HG03280 (cell line): ENCODE results near the gene SMIM28.
"Not testable (repeated sequence)": the region's sequence is repeated elsewhere in the genome, so short reads cannot be mapped to it uniquely, and the experiment has no call there.

ENCODE experiments used
- ATAC-seq: cut with Tn5 transposase; IDR thresholded peaks from one replicate; pipeline ENCODE4 v1.9.1; 2021; ENCODE audit warnings: mild to moderate bottlenecking, moderate library complexity; ENCODE audit not compliant: unreplicated experiment

SMIM28 gene

DNA sequence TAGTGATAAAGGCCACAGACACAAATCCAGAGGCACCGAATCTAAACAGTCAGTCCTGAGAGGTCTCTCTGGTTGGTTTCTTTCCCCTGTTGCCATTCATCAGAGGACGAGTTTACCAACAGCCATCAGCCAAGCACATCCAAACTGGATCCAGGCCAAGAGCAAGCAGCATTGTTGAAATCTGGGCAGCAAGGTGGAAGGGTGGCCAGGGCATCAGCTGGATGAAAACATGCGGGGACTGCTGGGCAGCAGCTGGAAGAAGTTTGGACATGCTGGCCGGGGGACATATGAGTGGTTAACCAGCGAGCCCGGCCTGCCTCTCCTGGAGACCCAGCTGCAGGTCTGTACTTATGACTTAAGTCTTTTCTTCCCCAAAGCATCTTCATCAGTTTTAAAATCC is at the start of gene SMIM28:
TSS of gene SMIM28 (plus strand) at position 62 of the 400 bp plus-strand sequence. CDS start at position 230, 168 bp downstream.
- ATAC-seq: no peak

- no peak for ATAC-seq
These were observed 49.5 kb upstream of the SMIM28 start for GRCh38 chr6:138328210-138328609.

GRCh38 chr6:138330763-138331162 is 46.9 kb upstream of the SMIM28 start:
- no peak for ATAC-seq

DNA sequence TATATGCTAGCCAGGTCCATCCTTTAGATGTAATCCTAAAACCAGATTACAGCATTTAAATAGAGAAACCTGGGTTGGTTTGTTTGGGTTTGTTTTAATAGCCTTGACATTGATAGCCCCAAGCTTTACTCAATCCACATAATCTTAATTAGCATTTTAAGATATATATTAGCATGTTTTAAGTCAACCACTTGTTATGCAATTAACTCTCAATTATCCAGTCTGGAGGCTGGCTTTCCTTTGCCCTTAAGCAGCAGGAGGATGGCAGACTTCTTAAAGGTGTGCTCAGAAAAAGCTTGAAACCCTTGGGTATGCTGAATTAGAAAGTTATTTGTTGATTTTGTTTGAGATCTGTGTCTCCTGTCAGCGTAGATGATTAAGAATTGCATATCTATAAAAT is 46.3 kb upstream of the SMIM28 start:
- no peak for ATAC-seq

- ATAC-seq: no peak
These were observed 45.7 kb upstream of the SMIM28 start for GRCh38 chr6:138331984-138332383.

- ATAC-seq: no peak
These were observed 43.7 kb upstream of the SMIM28 start for GRCh38 chr6:138334000-138334399.

DNA sequence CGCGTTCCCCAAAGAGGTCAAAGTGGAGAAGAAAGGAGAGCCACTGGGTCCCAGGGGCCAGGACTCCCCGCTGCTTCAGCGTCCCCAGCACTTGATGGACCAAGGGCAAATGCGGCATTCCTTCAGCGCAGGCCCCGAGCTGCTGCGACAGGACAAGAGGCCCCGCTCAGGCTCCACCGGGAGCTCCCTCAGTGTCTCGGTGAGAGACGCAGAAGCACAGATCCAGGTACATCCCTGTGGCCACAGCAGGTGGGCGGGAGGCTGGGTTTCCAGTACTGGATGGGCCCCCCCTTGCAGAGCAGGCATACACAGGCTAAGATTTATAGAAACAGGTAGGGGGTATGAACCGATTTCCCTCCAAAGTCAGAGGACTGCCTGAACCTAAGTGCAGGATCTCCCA is 42.7 kb upstream of the SMIM28 start:
- ATAC-seq: no peak

- ATAC-seq: no peak
These were observed 41.5 kb upstream of the SMIM28 start for GRCh38 chr6:138336221-138336620.

- no peak for ATAC-seq
These were observed 40.6 kb upstream of the SMIM28 start for GRCh38 chr6:138337076-138337475.

DNA sequence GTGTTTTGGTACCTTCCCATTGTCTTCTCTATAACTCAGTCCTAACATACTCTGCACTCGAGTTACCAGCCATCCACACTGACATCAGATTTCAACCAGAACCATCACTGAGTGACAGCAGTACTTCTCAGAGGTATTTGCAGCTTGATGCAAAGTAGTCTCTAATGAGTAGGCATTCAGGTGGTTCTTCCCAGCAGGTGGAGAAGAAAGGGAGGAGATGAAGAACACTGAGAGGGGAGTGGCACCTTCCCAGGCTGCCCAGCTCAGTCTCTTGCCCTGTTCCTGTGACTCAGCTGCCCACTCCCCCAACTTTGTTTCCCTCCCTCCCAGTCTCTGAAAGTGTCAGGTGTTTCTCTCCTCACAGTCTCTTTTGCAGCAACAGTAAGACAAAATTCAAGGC is 38.7 kb upstream of the SMIM28 start:
- no peak for ATAC-seq

- ATAC-seq: no peak
These were observed 36.5 kb upstream of the SMIM28 start for GRCh38 chr6:138341176-138341575.

DNA sequence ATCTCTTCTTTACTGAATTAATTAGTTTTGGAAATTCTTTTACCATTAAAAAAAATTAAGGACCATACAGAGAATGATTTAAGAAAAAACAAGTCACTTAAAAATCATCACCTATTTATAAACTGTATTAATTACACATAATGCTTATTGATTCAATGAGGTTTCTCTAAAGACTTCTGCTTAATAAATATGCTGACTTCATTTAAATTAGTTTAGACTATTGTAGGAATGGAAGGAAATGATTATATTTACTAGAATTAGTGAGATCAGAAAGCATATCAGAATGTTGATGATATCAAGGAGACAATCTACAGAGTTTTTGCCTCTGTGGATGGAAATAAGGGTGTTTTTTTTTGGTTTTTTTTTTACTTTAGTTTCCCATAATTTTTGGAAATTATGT is 34.6 kb upstream of the SMIM28 start:
- no peak for ATAC-seq

- no peak for ATAC-seq
These were observed 32.0 kb upstream of the SMIM28 start for GRCh38 chr6:138345565-138346285.

- ATAC-seq: no peak
These were observed 31.2 kb upstream of the SMIM28 start for GRCh38 chr6:138346302-138347195.

DNA sequence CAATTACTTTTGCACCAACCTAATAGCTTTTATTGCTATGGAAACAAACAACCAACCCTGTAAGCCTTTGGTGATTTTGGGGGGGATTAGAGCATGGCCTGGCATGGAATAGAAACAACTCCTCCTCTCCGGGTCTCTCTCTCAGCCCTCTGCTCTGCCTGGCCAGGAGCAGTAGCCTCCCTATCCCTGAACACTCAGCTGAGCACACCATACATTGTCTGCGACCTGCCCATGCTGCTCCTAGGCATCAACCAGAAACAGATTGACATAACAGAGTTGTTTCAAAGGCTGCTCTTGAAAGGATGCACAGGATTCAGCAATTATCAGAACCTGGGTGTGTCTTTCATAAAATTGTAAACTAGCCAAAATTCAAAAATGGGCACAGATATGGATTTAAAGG is 29.8 kb upstream of the SMIM28 start:
- no peak for ATAC-seq

DNA sequence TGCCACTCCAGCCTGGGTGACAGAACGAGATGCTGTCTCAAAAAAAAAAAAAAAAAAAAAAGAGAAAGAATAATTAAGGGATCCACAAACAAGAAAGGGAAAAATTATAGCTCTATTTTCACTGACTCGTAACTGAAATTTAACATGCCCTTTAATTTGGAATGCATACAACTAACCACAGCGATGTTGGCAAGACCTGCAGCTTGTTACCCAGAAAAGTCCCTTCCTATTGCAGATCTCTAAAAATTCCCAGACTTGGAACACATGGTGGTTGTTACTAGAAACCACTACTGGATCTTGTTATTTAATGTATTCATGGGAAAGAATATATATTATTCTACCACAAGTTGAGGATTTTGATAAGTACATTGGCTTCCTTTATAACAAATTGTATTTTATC is 27.8 kb upstream of the SMIM28 start:
- ATAC-seq: no peak

GRCh38 chr6:138357928-138358327 is 19.8 kb upstream of the SMIM28 start:
- no peak for ATAC-seq

DNA sequence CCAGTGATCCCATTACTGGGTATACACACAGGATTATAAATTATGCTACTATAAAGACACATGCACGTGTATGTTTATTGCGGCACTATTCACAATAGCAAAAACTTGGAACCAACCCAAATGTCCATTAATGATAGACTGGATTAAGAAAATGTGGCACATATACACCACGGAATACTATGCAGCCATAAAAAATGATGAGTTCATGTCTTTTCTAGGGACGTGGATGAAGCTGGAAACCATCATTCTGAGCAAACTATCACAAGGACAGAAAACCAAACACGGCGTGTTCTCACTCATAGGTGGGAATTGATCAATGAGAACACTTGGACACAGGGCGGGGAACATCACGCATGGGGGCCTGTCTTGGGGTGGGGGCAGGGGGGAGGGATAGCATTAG is 9.0 kb upstream of the SMIM28 start:
- ATAC-seq: not testable (repeated sequence)

- no peak for ATAC-seq
These were observed 6.9 kb upstream of the SMIM28 start for GRCh38 chr6:138370631-138371451.

- ATAC-seq: no peak
These were observed 6.3 kb upstream of the SMIM28 start for GRCh38 chr6:138371452-138371711.

GRCh38 chr6:138371720-138372119 is 6.0 kb upstream of the SMIM28 start:
- ATAC-seq: no peak
